DMS153 (cell line): ENCODE data around the gene PKD1L1.
"Not testable (repeated sequence)": the region's sequence is repeated elsewhere in the genome, so short reads cannot be mapped to it uniquely, and the experiment has no call there.

Experiments used
- DNase-seq: peaks from one replicate; lab custom pipeline; 2025; lab: John Stamatoyannopoulos, UW

PKD1L1 gene

DNA sequence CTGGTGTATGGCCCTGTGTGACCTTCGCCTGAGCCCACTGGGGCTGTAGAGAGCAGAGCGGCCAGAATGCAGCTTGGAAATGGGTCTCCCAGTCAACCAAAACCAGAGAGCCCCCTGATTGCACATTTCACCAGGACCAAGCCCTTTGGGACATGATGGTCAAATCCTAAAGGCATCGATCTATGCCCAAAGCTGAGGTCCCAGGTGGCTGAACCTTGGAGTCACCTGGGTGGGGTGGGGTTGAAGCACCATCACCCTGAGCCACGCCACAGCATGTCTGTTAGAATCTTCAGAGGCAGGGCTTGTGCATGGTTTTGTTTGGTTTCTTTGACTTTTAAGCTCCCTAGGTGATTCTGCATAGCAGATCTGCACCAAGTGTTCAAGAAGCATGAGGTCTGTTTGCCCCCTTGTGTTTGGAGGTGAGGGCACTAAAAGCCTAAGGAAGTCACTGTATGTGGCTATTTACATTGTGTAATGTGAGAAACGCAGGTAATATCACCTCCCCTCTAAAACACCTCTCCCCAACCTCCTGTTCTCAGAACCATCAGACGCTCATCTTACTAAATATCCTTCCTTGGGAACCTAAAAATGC, 9.6 kb downstream of the PKD1L1 start:
- DNase-seq: no peak

DNA sequence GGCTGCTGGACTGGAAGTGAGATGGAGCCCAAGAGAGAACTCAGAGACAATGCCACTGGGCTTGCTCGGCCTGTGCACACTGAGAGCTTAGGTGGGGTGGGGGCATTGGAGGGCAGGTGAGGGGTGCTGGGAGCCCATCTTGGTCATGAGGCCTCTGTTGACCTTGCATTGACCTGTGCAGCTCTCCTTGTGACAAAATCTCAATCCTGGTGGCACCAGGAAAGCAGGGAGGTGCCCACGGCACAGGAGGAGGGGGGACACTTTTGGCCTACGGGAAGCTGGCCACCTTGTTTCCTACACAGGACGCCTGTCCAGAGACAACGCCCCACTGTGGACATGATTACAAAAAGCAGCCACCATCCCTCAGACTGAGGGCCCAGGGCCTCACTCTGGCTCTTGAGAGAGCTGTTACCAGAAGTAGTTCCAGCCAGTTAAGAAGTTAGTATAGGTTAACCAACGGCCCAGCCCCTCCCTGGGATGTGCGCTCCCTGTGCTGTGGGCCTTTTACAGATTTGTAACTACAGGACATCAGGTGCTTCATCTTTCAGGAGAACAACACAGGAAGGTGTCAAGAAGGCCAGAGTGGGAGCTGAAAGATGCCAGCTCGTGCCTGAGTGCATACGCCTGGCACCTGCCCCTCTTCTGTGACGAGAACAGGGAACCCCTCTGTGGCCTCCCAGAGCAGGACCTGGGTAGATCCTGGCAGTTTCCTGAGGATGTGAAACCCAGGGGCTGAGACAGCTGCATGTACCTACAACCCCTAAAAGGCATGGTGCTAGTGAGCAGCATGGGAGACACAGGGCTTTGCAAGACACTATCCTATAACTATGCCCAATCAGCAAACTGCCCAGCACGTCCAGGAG, 10.3 kb downstream of the PKD1L1 start:
- DNase-seq: no peak

DNA sequence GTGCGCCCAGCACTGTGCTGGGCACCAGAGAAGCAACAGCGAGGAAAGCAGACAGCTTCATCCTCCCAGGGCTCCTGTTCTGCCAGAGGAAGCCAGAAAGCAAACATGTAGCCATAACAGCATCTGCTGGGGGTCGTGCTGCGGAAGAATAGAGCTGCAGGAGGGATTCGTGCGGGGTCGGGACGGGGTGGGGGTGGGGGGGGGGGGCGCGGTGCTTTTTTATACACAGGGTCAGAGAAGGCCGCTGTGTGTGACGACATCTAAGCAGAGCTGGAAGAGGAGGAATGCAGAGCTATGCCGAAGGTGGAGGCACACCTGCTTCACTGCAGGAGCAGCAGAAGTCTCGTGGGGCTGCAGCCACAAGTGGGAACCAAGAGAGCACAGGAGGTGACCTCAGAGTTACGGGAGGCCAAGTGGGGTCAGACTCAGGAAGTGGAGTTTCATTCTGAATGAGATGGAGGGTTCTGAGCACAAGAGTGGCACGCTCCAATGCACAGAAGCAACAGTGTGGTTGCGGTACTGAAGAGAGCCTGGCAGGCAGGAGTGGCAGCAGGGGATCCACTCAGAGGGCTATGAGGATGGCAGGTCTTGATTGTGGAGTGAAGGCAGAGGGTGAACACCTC, 11.1 kb downstream of the PKD1L1 start:
- DNase-seq: no peak

DNA sequence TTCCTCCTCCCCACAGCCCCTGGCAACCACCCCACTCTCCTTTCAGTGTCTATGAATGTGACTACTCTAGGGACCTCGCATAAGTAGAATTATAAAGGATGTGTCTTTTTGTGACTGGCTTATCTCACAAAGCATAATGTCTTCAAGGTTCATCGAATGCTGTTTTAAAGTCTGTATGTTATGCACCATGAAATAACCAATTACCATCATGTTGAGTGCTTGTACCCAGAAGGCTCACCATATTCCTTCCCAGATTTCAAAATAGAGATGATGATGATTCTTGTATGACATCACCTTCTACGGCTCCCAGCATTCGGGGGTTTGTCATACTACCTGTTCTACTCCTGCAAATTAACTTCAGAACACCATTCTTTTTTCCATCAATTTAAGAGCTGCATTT, 11.9 kb downstream of the PKD1L1 start:
- no peak for DNase-seq

DNA sequence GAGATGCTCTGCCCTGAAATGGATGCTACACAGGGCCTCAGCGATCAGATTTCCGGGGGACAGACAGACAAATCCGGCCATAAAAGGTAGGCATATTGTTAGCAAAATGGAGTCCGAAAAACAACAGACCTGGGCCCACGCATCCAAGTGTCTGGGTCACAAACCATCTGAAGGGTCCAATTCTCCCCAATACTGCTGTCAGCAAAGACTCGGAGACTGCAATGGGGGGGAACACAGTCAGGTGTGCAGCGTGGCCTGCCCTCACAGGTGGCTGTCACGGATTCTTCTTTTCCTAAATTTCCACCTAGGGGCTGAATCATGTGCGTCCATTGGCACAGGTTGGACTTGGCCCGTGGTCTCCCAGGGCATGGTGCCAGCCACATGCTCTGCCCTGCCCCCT, 12.9 kb downstream of the PKD1L1 start:
- no peak for DNase-seq

DNA sequence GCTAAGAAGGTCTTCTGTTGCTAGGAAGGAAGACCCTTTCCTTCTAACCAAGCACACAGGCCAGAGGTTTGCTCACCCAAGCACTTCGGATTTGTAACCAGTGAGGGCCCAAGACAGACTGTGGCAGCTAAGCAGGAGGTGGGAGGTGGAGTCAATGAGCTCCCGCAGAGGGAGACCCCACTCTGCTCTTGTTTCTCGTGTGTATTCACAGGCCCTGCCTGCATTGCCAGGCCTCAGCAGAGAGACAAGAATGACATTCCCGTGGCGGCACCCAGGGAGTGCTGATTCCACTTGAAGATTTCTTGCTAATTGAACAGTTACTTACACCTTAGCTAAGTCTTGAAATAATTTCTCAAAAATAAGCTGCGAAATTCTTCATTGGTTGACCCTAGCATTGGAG, 13.4 kb downstream of the PKD1L1 start:
- DNase-seq: no peak

DNA sequence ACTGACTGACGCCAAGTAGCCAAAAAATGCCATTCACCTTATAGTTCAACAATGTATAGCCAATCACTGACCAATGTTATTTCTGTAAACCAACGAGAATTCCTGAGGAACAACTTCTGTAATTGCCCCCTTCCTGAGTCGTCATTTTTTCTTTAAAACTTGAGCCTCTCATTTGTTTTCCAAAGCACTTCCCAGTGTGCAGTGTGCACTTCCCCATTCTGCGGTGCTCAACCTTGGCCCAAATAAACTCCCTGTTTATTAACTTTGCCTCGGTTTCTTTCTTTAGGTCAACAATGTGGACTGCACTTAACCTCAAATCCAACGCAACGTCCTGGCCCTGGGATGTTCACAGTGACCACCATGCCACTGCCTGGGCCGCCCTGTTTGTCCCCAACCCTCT, 15.1 kb downstream of the PKD1L1 start:
- no peak for DNase-seq

DNA sequence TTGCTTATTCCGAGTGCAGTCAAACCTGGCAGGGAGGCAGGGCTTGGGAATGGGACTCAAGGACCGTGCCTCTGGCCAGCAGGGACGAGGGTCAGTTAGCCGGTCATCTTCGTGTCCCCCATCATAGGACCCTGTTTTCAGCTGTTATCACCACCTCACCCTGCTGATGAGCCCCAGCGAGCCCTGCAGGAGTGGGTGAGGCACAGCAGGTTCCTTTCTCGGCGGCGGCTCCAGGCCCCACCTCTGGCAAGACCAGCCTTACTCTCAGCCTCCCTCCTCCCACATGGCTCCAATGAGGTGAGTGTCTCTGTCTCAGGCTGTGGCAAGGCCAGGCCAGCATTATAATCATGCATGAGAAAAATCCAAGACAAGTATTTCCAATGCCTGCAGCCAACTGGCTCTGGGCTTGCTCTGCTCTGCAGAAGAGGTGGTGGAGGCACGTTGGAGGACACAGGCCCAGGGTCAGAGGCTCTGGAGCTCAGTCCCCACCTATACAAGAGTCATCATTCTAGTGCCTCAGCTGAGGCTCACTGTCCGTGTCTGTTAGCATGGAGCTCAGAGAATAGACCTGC, 15.7 kb downstream of the PKD1L1 start:
- DNase-seq: no peak

DNA sequence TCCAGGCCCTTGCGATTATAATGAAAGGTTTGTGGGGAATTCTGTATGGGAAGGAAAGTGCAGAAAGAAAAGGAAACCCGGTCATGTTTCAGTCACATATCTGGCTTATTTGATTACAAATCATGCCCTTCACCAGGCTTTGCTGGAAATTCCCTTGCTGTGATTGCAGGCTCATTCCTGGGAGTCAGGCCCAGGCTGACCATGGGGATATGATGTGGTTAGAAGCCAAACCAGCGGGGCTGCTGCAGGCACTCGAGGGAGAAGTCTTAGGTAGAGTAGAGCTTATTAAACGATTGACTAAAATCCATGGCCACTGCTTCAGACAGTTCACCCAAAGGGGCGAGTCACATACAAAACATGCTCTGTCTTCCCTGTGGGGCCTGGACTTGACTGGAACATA, 16.2 kb downstream of the PKD1L1 start:
- DNase-seq: no peak

DNA sequence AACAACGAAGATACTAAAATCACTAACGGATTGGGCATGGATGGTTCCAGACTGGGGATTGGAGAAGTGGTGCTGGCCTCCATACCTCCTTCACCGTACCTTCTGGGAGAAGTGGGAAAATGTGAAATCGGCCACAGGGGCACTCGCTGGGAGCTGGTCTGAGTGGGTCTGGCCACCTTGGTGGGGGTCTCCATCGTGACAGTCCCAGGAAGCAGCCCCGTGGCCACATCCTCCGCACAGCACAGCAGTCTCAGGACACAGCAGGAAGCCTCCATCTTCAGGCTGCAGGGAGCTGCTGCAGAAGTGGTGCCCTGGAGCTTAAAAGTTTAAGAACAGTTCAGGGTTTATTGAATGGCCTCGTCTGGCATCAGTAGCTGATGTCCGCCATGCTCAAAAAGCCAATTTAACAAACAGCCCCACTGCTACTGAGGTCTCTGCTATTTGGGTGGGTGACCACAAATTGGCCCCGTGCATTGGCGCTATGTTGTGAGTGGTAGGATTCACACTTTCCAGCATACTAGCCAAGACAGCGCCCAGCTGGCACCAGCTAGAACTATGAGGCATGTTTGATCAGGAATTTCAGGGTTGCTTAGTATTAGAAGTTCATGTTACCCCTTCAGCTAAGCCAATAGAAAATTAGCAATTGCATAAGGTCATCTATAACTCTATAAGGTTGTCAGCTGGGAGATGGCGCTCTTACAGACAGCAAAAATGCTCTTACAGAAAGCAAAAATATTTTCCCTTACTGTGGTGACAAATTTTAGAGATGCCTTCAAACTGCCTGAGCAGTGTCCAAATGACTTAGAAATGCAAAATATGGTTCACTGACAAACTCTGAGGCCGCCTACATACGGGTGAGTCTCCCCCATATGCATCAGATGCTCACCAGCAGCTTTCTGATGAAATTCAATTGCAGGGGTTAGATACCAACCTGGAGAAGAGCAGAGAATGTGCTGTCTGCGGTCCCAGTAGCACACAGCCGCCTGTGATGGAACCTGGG, 17.0 kb downstream of the PKD1L1 start:
- no peak for DNase-seq

DNA sequence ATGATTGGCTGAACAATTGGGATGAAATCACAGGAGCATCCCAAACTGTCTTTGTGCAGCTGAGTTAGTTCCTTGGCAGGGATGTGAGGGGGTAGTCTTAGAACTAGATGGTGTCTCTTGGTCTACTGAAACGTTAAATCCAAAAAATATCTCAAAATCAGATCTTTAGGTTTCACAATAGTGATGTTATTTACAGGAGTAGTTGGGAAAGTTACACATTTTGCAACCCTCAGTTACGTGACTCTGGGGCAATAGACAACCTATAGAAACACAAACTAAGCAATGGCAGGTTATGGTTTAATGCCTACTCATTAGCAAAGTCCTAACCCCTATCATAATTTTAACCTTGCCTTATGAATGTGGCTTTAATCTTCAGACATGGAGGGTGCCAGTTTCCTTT, 24.0 kb downstream of the PKD1L1 start:
- no peak for DNase-seq

DNA sequence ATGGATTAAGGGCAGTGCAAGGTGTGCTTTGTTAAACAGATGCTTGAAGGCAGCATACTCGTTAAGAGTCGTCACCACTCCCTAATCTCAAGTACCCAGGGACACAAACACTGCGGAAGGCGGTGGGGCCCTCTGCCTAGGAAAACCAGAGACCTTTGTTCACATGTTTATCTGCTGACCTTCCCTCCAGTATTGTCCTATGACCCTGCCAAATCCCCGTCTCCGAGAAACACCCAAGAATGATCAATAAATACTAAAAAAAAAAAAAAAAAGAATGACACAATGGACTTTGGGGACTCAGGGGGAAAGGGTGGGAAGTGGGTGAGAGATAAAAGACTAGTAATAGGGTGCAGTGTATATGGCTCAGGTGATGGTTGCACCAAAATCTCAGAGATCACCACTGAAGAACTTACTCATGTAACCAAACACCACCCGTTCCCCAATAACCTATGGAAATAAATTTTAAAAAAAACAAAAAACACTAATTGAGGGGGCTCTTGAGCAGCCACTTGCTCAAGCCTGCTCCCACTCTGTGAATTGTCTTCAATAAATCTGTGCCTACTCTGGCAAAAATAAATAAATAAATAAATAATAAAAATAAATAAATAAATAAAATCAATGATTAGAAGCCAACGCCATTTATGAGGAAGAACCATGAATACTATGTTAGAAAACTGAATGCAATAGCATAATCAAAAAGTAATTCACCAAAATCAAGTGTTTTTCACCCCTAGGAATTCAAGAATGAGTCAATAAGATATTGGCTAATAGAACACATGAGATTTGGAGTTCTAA, 25.0 kb downstream of the PKD1L1 start:
- not testable (repeated sequence) for DNase-seq

DNA sequence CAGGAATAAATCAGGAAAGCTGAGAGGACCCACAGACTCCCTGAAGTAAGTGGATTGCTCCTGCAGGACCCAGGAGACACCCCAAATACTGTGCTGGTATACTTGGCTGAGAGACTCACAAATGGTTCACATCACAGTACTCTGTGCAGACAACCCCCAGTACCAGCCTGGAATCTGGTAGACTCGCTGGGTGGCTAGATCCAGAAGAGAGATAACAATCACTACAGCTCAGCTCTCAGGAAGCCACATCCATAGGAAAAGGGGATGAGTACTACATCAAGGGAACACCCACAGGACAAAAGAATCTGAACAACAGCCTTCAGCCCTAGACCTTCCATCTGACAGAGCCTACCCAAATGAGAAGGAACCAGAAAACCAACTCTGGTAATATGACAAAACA, 31.8 kb downstream of the PKD1L1 start:
- DNase-seq: not testable (repeated sequence)

DNA sequence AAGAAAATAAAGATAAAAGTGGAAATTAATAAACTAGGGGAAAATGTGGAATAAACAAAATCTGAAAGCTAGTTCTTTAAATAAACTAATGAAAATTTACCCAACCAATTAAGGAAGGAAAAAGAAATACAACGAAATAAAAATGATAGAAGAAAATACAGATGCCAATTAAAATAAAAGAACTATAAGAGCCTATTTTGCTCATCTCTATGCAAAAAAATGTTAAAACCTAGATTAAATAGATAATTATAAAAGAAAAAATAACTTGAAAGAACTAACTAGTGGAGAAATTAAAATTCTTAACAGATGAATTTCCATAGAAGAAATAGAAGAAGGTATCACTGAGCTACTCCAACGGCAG, 32.7 kb downstream of the PKD1L1 start:
- DNase-seq: no peak

DNA sequence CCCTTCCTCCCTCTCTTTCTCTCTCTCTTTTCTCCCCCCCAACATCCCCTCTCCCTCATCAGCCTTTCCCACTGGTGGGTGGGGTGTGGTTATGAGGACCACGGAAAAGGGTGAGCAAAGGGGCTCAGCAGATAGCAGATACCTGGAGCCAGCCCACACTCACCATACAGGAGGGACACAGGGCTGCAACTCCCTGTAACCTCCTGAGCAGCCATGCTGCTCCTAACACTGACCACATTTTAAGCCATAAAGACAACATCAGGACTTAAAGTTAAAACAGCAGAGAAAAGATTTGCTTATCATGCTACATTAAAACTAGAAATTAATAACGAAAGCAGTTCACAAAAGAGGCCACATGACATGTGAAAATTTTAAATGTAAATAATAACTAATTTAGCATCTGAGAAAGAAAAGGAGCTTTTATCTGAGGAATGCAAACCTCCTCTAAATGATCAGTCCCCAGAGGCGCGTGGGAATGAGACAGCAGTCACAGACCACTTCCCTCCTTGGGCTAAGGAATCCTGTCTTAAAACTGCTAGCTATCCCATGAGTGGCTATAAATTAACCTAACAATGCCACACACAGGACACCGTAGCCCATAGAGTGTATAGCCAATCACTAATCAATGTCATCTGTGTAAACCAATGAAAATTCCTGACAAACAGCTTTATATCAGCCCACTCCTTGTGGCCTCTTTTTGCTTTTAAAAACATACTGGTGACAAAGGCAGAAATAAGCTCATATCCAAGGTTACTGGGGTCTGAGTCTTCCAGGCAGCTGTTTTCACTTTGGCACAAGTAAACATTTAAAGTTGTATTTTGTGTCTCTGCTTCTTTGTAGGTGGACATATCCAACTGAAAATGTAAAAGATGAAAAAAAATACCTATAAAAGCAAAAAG, 33.3 kb downstream of the PKD1L1 start:
- no peak for DNase-seq

DNA sequence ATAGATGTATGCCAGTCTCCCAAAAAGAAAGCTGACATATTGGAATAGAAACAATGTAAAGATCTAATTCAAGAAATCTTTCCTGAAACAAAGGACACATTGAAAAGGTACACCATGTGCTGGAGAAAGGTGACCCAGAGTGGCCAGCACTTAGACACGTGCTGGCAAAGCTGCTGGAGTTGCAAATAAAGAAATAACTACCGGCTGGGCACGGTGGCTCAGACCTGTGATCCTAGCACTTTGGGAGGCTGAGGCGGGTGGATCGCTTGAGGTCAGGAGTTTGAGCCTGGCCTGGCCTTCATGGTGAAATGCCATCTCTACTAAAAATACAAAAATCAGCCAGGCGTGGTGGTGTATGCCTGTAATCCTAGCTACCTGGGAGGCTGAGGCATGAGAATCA, 35.9 kb downstream of the PKD1L1 start:
- no peak for DNase-seq

DNA sequence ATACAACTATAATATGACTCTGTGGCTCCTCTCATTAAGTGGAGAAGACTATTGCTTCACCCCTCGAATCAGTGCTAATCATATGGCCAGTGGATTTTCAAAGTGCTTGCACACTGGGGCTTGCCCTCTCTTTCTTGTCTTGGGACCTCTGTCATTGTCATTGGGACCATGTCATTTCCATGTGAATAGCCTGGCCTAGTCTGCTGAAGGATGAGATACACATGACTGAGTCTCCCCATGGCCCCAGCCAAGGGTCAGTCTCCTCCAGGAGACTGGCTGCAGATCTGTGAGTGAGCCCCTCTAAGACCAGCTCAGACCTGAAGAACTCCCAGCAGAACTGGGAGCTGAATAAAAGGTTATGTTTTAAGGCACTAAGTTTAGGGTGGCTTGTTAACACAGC, 39.5 kb downstream of the PKD1L1 start:
- DNase-seq: no peak

DNA sequence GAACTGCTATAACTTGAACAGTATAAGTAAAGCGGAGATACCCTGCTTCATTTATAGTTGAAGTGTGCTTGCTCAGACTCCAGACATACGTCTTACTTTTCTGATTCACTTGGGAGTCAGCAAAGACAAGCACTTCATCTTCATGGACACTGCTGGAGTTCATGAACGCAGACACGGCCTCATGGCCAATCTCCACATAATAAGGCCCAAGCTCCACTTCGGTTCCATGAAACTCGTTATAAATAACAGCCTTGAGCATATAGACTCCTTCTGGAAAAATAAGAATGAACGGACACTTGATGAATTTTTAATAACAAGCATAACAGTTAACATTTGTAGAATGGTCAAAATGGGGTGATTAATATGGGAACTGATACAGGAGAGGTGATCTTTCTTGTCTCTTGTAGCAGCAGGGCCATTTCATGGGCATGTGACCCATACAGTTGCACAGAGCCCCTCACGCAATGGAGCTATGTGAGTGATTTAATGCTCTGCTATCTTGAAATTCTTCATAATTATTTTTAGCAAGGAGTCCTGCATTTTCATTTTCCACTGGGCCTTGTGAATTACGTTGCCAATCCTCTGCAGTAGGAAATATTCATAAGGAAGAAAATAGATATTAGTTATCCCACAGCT, 40.2 kb downstream of the PKD1L1 start:
- DNase-seq: no peak

DNA sequence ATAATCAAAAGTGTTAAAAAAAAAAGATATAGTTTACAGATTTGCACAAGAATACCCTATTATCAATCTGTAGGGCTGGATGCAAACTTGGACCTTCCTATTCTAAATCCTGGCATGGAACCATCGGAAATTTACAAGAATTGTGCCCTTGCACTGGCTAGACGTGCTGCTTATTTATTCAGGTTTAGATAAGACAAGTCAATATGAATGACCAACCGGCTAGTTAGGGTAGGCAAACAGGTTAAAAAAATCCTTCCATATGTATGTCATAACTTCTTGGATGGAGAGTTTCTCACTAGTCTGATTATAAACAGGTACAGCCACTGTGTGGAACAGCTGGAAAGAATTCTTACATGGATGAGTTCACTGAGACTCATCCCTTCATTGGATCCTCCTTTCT, 41.4 kb downstream of the PKD1L1 start:
- no peak for DNase-seq
